H9 (cell line): ENCODE measurements around the gene NEDD4. TPM values are rescaled to one million over a fixed set of nuclear protein-coding genes. Genes with fewer than 3 reads are reported as not detected.

Experiments used
- DNase-seq: peaks from one replicate; pipeline ENCODE4 v3.0.0-alpha.2; 2017
- H2AFZ ChIP-seq: one replicate; pipeline ENCODE4 v1.6.1; 2013; ENCODE audit warnings: mild to moderate bottlenecking, low read length, control low read depth, moderate library complexity
- H2AK5ac ChIP-seq: 2 replicates; pipeline ENCODE4 v1.6.1; 2013; ENCODE audit warnings: low read length, control low read depth, mixed read lengths; ENCODE audit not compliant: insufficient read length
- H2BK120ac ChIP-seq: one replicate; pipeline ENCODE4 v1.6.1; 2013; ENCODE audit warnings: low read depth, mild to moderate bottlenecking, low read length, control low read depth, inconsistent platforms; ENCODE audit not compliant: poor library complexity, severe bottlenecking
- H2BK12ac ChIP-seq: 2 replicates; pipeline ENCODE4 v1.6.1; 2013; ENCODE audit warnings: low read length, control low read depth, mixed read lengths, low read depth; ENCODE audit not compliant: insufficient read length
- H2BK15ac ChIP-seq: 2 replicates; pipeline ENCODE4 v1.6.1; 2013; ENCODE audit warnings: low read depth, low read length, control low read depth
- H2BK20ac ChIP-seq: one replicate; pipeline ENCODE4 v1.6.1; 2013; ENCODE audit warnings: low read depth, mild to moderate bottlenecking, low read length, control low read depth, inconsistent platforms; ENCODE audit not compliant: poor library complexity, severe bottlenecking
- H2BK5ac ChIP-seq: 2 replicates; pipeline ENCODE4 v1.6.1; 2013; ENCODE audit warnings: low read length, control low read depth, mixed read lengths; ENCODE audit not compliant: insufficient read length
- H3K14ac ChIP-seq: 2 replicates; pipeline ENCODE4 v1.6.1; 2013; ENCODE audit warnings: low read length, control low read depth; ENCODE audit not compliant: insufficient read depth
- H3K18ac ChIP-seq: 2 replicates; pipeline ENCODE4 v1.6.1; 2013; ENCODE audit warnings: low read depth, mild to moderate bottlenecking, mixed read lengths, low read length, control low read depth; ENCODE audit not compliant: insufficient read length
- H3K23ac ChIP-seq: 2 replicates; pipeline ENCODE4 v1.6.1; 2013; ENCODE audit warnings: low read length, control low read depth, mixed read lengths, low read depth; ENCODE audit not compliant: insufficient read length
- H3K23me2 ChIP-seq: 2 replicates; pipeline ENCODE4 v1.6.1; 2013; ENCODE audit warnings: low read depth, mild to moderate bottlenecking, mixed read lengths, low read length, control low read depth; ENCODE audit not compliant: insufficient read length, poor library complexity, severe bottlenecking
- H3K27ac ChIP-seq: 2 replicates; pipeline ENCODE4 v1.5.1; 2013; ENCODE audit warnings: low read length, control low read depth, mixed read lengths, low read depth; ENCODE audit not compliant: insufficient read length
- H3K27me3 ChIP-seq: 2 replicates; pipeline ENCODE4 v1.6.1; 2013; ENCODE audit warnings: low read length, control low read depth, inconsistent platforms; ENCODE audit not compliant: insufficient read depth
- H3K4ac ChIP-seq: 2 replicates; pipeline ENCODE4 v1.6.1; 2013; ENCODE audit warnings: low read depth, mild to moderate bottlenecking, control low read depth, inconsistent platforms, low read length, moderate library complexity
- H3K4me1 ChIP-seq: 2 replicates; pipeline ENCODE4 v1.6.1; 2013; ENCODE audit warnings: low read length, control low read depth, inconsistent platforms; ENCODE audit not compliant: insufficient read depth
- H3K4me2 ChIP-seq: 2 replicates; pipeline ENCODE4 v1.6.1; 2013; ENCODE audit warnings: low read length, control low read depth, mixed read lengths; ENCODE audit not compliant: insufficient read length, insufficient read depth
- H3K56ac ChIP-seq: 2 replicates; pipeline ENCODE4 v1.6.1; 2013; ENCODE audit warnings: low read depth, mild to moderate bottlenecking, mixed read lengths, low read length, control low read depth; ENCODE audit not compliant: insufficient read length
- H3K79me1 ChIP-seq: 2 replicates; pipeline ENCODE4 v1.6.1; 2013; ENCODE audit warnings: low read depth, mild to moderate bottlenecking, moderate library complexity, low read length, control low read depth, inconsistent platforms; ENCODE audit not compliant: insufficient read depth, poor library complexity, severe bottlenecking
- H3K79me2 ChIP-seq: 2 replicates; pipeline ENCODE4 v1.6.1; 2013; ENCODE audit warnings: low read length, control low read depth, inconsistent platforms; ENCODE audit not compliant: insufficient read depth
- H3K9ac ChIP-seq: 2 replicates; pipeline ENCODE4 v1.6.1; 2013; ENCODE audit warnings: low read length, control low read depth, mixed read lengths; ENCODE audit not compliant: insufficient read length; ENCODE audit errors: extremely low read depth
- H3K9me3 ChIP-seq: one replicate; pipeline ENCODE4 v1.6.1; 2013; ENCODE audit warnings: low read depth, low read length, inconsistent platforms; ENCODE audit not compliant: control insufficient read depth
- H3T11ph ChIP-seq: one replicate; pipeline ENCODE4 v1.6.1; 2013; ENCODE audit warnings: mild to moderate bottlenecking, low read length, control low read depth, inconsistent platforms
- H4K20me1 ChIP-seq: one replicate; pipeline ENCODE4 v1.6.1; 2013; ENCODE audit not compliant: control insufficient read depth, insufficient read length, insufficient read depth
- H4K5ac ChIP-seq: 2 replicates; pipeline ENCODE4 v1.6.1; 2013; ENCODE audit warnings: low read depth, mild to moderate bottlenecking, mixed read lengths, low read length, control low read depth; ENCODE audit not compliant: insufficient read length
- H4K8ac ChIP-seq: replicated peaks from 2 replicates; pipeline ENCODE4 v1.6.1; 2013; ENCODE audit warnings: low read length, control low read depth, mixed read lengths, low read depth; ENCODE audit not compliant: insufficient read length
- H4K91ac ChIP-seq: 2 replicates; pipeline ENCODE4 v1.6.1; 2013; ENCODE audit warnings: low read depth, mild to moderate bottlenecking, moderate library complexity, mixed read lengths, low read length, control low read depth; ENCODE audit not compliant: insufficient read length
- H3K27ac Mint-ChIP-seq, 3 experiments: 2 replicates in 2 of 3; 3 replicates in 1 of 3; pipeline ENCODE4 v1.8.0; 2020 to 2021; ENCODE audit warnings: mixed read lengths in 3 of 3, mild to moderate bottlenecking in 1 of 3, moderate library complexity in 1 of 3
- H3K27me3 Mint-ChIP-seq: 2 replicates; pipeline ENCODE4 v1.8.0; 2021; ENCODE audit warnings: low read depth, mild to moderate bottlenecking, moderate library complexity, mixed read lengths
- H3K36me3 Mint-ChIP-seq, 3 experiments: 2 replicates in 2 of 3; 3 replicates in 1 of 3; pipeline ENCODE4 v1.8.0; 2020 to 2021; ENCODE audit warnings: low read depth in 3 of 3, mixed read lengths in 3 of 3; ENCODE audit not compliant: insufficient read depth in 1 of 3
- H3K4me1 Mint-ChIP-seq, 2 experiments: 2 replicates each; pipeline ENCODE4 v1.8.0; 2020; ENCODE audit warnings: mixed read lengths in 2 of 2
- H3K4me3 Mint-ChIP-seq, 2 experiments: 2 replicates in 1 of 2; 3 replicates in 1 of 2; pipeline ENCODE4 v1.8.0; 2020 to 2021; ENCODE audit warnings: mild to moderate bottlenecking in 2 of 2, mixed read lengths in 2 of 2, moderate library complexity in 1 of 2
- H3K9me3 Mint-ChIP-seq, 2 experiments: 2 replicates in 1 of 2; 3 replicates in 1 of 2; pipeline ENCODE4 v1.8.0; 2020; ENCODE audit warnings: mild to moderate bottlenecking in 2 of 2, mixed read lengths in 2 of 2, moderate library complexity in 1 of 2
- total RNA-seq: library from RNA; stranded (reverse); gene quantifications from 2 replicates; pipeline ENCODE4 v1.2.1, GENCODE V29; 2021
- TF ChIP-seq, protein P1 (sequence below): fragments of 200-600 bp; sonication (generic); conservative IDR thresholded peaks from 3 replicates; pipeline ENCODE4 v1.8.0; 2021; ENCODE audit warnings: antibody characterized with exemption, mild to moderate bottlenecking

Gene NEDD4
- total RNA-seq, 1 experiment from 2014 or later = 9.6 TPM

DNA sequence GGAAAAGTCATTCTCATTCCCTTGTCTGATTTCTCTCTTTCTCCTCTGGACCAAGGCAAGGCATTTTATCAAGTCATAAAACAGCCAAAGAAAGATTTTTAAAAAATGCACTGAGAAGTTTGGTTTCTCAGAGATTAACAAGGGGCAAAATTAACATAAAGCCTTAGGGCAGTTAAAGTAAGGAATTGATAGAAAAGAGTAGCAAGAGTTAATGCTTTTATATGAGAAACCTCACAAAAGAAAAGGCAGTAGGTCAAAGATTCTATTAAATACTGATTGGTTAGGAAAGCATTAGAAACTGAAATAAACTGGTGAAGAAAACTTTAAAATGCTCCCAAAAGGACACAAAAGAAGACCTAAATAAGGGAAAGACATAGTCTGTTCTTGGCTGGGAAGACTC is 129.5 kb downstream of the NEDD4 start:
- Histone ChIP-seq H4K8ac (no peak overlapping the region), H3K4me2 (no peak overlapping the region), H2BK120ac (no peak overlapping the region), H3K9ac (no peak overlapping the region), H3K4ac (no peak overlapping the region), H4K91ac (no peak overlapping the region), H3K27me3 (no peaks in the 10 kb centered on the region), H3K79me1 (no peaks in the 10 kb centered on the region), H2BK5ac (no peak overlapping the region), H2AK5ac (no peak overlapping the region), H3K9me3 (no peaks in the 10 kb centered on the region), H3K56ac (no peak overlapping the region), H3K27ac (no peak overlapping the region), H3K14ac (no peak overlapping the region), H2BK15ac (no peak overlapping the region), H2BK12ac (no peak overlapping the region), H4K20me1 (no peaks in the 10 kb centered on the region), H2BK20ac (no peak overlapping the region), H3K23me2 (no peaks in the 10 kb centered on the region), H2AFZ (no peak overlapping the region), H3K23ac (no peak overlapping the region), H3K4me1 (no peaks in the 10 kb centered on the region), H3K79me2 (no peaks in the 10 kb centered on the region), H3T11ph (no peak overlapping the region), H4K5ac (no peak overlapping the region), H3K18ac (no peak overlapping the region)
- Mint-ChIP-seq H3K36me3 (no peaks in the 10 kb centered on the region), H3K4me3 (no peak overlapping the region), H3K9me3 (no peaks in the 10 kb centered on the region), H3K27me3 (no peaks in the 10 kb centered on the region), H3K27ac (no peak overlapping the region), H3K4me1 (no peaks in the 10 kb centered on the region)
- DNase-seq = no peak
- TF ChIP-seq, protein P1, sequence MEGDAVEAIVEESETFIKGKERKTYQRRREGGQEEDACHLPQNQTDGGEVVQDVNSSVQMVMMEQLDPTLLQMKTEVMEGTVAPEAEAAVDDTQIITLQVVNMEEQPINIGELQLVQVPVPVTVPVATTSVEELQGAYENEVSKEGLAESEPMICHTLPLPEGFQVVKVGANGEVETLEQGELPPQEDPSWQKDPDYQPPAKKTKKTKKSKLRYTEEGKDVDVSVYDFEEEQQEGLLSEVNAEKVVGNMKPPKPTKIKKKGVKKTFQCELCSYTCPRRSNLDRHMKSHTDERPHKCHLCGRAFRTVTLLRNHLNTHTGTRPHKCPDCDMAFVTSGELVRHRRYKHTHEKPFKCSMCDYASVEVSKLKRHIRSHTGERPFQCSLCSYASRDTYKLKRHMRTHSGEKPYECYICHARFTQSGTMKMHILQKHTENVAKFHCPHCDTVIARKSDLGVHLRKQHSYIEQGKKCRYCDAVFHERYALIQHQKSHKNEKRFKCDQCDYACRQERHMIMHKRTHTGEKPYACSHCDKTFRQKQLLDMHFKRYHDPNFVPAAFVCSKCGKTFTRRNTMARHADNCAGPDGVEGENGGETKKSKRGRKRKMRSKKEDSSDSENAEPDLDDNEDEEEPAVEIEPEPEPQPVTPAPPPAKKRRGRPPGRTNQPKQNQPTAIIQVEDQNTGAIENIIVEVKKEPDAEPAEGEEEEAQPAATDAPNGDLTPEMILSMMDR = no peak
